K562 (cell line): ENCODE data around the gene PARD3. TPM values are rescaled to one million over a fixed set of nuclear protein-coding genes. Genes with fewer than 3 reads are reported as not detected.

Experiments
- RB1 ChIP-seq: fragments of 450-650 bp; IDR thresholded peaks from 2 replicates; pipeline ENCODE4 v1.6.1; 2017; ENCODE audit warnings: low read depth, mild to moderate bottlenecking
- ZNF134 ChIP-seq: fragments of 250-450 bp; sonication (Bioruptor Pico); conservative IDR thresholded peaks from 2 replicates; pipeline ENCODE4 v1.4.0; 2020
- polyA plus RNA-seq, 8 experiments: library from polyadenylated mRNA; depleted of rRNA in 4 of 8; stranded (reverse) in 5 of 8; unstranded in 3 of 8; fragments of >200 nt; fragmentation: Nextera tagmentation in 2 of 8; fragmentation: Illumina TruSeq in 1 of 8; extraction: Ambion mirVana in 2 of 8; extraction: Trizol in 1 of 8; gene quantifications; 2 replicates each; pipeline versions ENCODE4 v1.2.1 to v1.2.3, GENCODE V29; 2011 to 2014; ENCODE audit warnings: inconsistent platforms in 1 of 8, missing spikeins in 1 of 8
- total RNA-seq, 7 experiments: library from RNA; depleted of rRNA in 6 of 7; stranded (reverse); fragments of >200 nt in 6 of 7; fragmentation: Illumina TruSeq in 2 of 7; extraction: Trizol in 2 of 7; gene quantifications; 2 replicates each; pipeline versions ENCODE4 v1.2.1 to v1.2.3, GENCODE V29; 2011 to 2021; ENCODE audit warnings: low replicate concordance in 1 of 7
- TF ChIP-seq, protein P1 (sequence below), 2 experiments: fragments of 450-650 bp; IDR thresholded peaks; 2 replicates each; pipeline ENCODE4 v1.6.1; 2016; ENCODE audit warnings: mild to moderate bottlenecking in 2 of 2, borderline replicate concordance in 1 of 2, low read depth in 1 of 2, moderate library complexity in 1 of 2

PARD3 gene
- total and polyA plus RNA-seq, 9 of the 15 experiments (the other 6 are each of a cell fraction or from before 2014, with no cell fraction given): 2.7 to 11.7 (median 7.7) TPM

GRCh38 chr10:34116220-34116641 is 698.9 kb downstream of the PARD3 start (continued):
- TF ChIP-seq, protein P1, sequence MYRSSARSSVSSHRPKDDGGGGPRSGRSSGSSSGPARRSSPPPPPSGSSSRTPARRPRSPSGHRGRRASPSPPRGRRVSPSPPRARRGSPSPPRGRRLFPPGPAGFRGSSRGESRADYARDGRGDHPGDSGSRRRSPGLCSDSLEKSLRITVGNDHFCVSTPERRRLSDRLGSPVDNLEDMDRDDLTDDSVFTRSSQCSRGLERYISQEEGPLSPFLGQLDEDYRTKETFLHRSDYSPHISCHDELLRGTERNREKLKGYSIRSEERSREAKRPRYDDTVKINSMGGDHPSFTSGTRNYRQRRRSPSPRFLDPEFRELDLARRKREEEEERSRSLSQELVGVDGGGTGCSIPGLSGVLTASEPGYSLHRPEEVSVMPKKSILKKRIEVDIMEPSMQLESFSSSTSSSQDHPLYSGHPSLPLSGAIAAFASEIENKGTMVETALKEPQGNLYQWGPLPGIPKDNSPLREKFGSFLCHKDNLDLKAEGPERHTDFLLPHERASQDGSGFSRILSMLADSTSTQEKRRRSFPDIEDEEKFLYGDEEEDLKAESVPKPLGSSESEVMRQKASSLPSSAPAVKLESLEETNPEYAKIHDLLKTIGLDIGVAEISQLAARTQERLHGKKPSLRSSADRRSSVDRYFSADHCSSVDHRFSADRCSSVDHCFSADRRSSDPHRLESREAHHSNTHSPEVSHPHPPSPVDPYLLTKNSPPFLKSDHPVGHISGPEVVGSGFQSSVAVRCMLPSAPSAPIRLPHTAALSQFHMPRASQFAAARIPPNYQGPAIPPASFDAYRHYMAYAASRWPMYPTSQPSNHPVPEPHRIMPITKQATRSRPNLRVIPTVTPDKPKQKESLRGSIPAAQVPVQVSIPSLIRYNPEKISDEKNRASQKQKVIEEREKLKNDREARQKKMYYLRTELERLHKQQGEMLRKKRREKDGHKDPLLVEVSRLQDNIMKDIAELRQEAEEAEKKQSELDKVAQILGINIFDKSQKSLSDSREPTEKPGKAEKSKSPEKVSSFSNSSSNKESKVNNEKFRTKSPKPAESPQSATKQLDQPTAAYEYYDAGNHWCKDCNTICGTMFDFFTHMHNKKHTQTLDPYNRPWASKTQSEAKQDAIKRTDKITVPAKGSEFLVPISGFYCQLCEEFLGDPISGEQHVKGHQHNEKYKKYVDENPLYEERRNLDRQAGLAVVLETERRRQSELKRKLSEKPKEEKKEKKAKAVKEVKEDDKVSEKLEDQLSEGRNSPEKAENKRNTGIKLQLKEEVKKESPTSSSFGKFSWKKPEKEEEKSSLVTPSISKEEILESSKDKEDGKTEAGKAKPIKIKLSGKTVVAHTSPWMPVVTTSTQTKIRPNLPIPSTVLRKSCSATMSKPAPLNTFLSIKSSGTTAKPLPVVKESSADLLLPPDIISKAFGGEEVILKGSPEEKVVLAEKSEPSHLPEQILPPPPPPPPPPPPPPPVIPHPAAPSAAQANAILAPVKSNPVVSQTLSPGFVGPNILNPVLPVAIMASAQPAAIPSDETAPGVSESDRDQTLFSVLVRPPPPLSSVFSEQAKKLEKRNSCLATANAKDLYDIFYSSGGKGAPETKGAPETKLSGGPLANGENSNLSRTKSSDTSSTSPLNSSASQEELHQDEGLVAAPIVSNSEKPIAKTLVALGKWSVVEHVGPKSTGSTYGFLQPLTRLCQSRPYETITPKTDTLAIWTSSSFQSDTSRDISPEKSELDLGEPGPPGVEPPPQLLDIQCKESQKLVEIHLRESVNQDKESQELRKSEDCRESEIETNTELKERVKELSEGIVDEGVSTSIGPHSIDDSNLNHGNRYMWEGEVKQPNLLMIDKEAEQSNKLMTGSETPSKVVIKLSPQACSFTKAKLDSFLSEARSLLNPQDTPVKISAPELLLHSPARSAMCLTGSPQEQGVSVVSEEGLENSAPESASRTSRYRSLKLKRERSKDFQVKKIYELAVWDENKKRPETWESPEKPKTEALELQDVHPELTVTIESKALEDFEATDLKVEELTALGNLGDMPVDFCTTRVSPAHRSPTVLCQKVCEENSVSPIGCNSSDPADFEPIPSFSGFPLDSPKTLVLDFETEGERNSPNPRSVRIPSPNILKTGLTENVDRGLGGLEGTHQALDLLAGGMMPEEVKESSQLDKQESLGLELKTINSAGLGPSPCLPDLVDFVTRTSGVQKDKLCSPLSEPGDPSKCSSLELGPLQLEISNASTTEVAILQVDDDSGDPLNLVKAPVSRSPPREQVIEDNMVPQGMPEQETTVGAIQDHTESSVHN (IDR thresholded peaks at IDR 0.05; ENCODE audit: borderline replicate concordance in 1 of 2, low read depth in 1 of 2): no peak
- TF ChIP-seq RB1 (no peak), ZNF134 (CRISPR knock-in tag) (no peak)
